Stimulated activated CD4-positive, alpha-beta T cell treated with anti-CD3 and anti-CD28 coated beads, Interleukin-2, amount 100 ng/mL, for 48 hours (primary cell): ENCODE measurements around the gene CYP2A7.
"Not testable (repeated sequence)": the region's sequence is repeated elsewhere in the genome, so short reads cannot be mapped to it uniquely, and the experiment has no call there.

ENCODE experiments used
- DNase-seq, 2 donors: peaks; one replicate each; pipeline ENCODE4 v3.0.0-alpha.2; 2020

Gene CYP2A7

GRCh38 chr19:40896843-40897789 lies 15.1 kb upstream of the CYP2A7 start:
- not testable (repeated sequence) for DNase-seq

GRCh38 chr19:40896418-40896796 lies 14.4 kb upstream of the CYP2A7 start:
- no peak for DNase-seq

GRCh38 chr19:40893112-40893511 lies 11.1 kb upstream of the CYP2A7 start:
- no peak for DNase-seq

GRCh38 chr19:40889366-40889765 lies 7.3 kb upstream of the CYP2A7 start:
- no peak for DNase-seq

GRCh38 chr19:40888191-40888590 lies 6.2 kb upstream of the CYP2A7 start:
- no peak for DNase-seq

GRCh38 chr19:40884187-40884931 lies 2.3 kb upstream of the CYP2A7 start:
- not testable (repeated sequence) for DNase-seq

GRCh38 chr19:40879349-40879748 lies 2.7 kb downstream of the CYP2A7 start:
- DNase-seq, result not testable (repeated sequence)

- DNase-seq, result peak; percentile 80 to 92
Observed at GRCh38 chr19:40875526-40875951, 6.5 kb downstream of the CYP2A7 start.

GRCh38 chr19:40874874-40875273 lies 7.2 kb downstream of the CYP2A7 start:
- DNase-seq, result not testable (repeated sequence)

GRCh38 chr19:40873873-40874272 lies 8.2 kb downstream of the CYP2A7 start:
- not testable (repeated sequence) for DNase-seq

GRCh38 chr19:40872209-40872608 lies 9.8 kb downstream of the CYP2A7 start:
- no peak for DNase-seq

GRCh38 chr19:40867701-40868100 lies 14.3 kb downstream of the CYP2A7 start:
- no peak for DNase-seq

GRCh38 chr19:40864739-40865496 lies 17.1 kb downstream of the CYP2A7 start:
- not testable (repeated sequence) for DNase-seq

GRCh38 chr19:40862785-40863184 lies 19.2 kb downstream of the CYP2A7 start:
- DNase-seq, result no peak

- no peak for DNase-seq
Observed at GRCh38 chr19:40862333-40862732, 19.7 kb downstream of the CYP2A7 start.

GRCh38 chr19:40858109-40858508 lies 23.9 kb downstream of the CYP2A7 start:
- no peak for DNase-seq

- DNase-seq, result not testable (repeated sequence)
Observed at GRCh38 chr19:40852467-40853152, 29.4 kb downstream of the CYP2A7 start.

- not testable (repeated sequence) for DNase-seq
Observed at GRCh38 chr19:40850277-40850676, 31.8 kb downstream of the CYP2A7 start, which contains the start of gene CYP2A6. Gene CYP2A6, minus strand, starts transcription at chr19:40850447. Its CDS starts 21 bp downstream, at chr19:40850426.

GRCh38 chr19:40846722-40847121 lies 35.3 kb downstream of the CYP2A7 start:
- not testable (repeated sequence) for DNase-seq

GRCh38 chr19:40843653-40844052 lies 38.4 kb downstream of the CYP2A7 start:
- DNase-seq, result peak; percentile 37 to 65

GRCh38 chr19:40842997-40843652 lies 38.9 kb downstream of the CYP2A7 start:
- not testable (repeated sequence) for DNase-seq

GRCh38 chr19:40842012-40842411 lies 40.0 kb downstream of the CYP2A7 start:
- not testable (repeated sequence) for DNase-seq
